Neural cell (in vitro differentiated cells): ENCODE measurements around the gene IGFBP7. TPM values are rescaled to one million over a fixed set of nuclear protein-coding genes. Genes with fewer than 3 reads are reported as not detected.

ENCODE experiments used
- H2AFZ ChIP-seq: fragments of 200-600, 300-800 bp; sonication (generic), shearing (Covaris generic); 2 replicates; pipeline ENCODE4 v1.6.0; 2014; ENCODE audit warnings: low read depth, mild to moderate bottlenecking, antibody characterized with exemption, low read length, moderate library complexity
- H3F3A ChIP-seq: fragments of 200-600 bp; shearing (Covaris generic); 2 replicates; pipeline ENCODE4 v1.6.1; 2016; ENCODE audit warnings: mild to moderate bottlenecking, moderate library complexity, mixed read lengths, antibody characterized with exemption, low read length; ENCODE audit not compliant: insufficient read depth, poor library complexity, severe bottlenecking
- H3K27ac ChIP-seq: fragments of 200-600, 300-800 bp; sonication (generic), shearing (Covaris generic); 2 replicates; pipeline ENCODE4 v1.5.1; 2014; ENCODE audit warnings: mild to moderate bottlenecking, low read length, moderate library complexity
- H3K27me3 ChIP-seq: fragments of 300-800, 200-600 bp; sonication (generic), shearing (Covaris generic); 2 replicates; pipeline ENCODE4 v1.6.0; 2014; ENCODE audit warnings: mild to moderate bottlenecking, low read depth, low read length, moderate library complexity; ENCODE audit not compliant: insufficient read depth
- H3K36me3 ChIP-seq: fragments of 300-800, 200-600 bp; sonication (generic), shearing (Covaris generic); 2 replicates; pipeline ENCODE4 v1.5.1; 2014; ENCODE audit warnings: mild to moderate bottlenecking, antibody characterized with exemption, low read length, moderate library complexity; ENCODE audit not compliant: insufficient read depth
- H3K4me2 ChIP-seq: fragments of 300-800, 200-600 bp; sonication (generic), shearing (Covaris generic); 2 replicates; pipeline ENCODE4 v1.6.0; 2014; ENCODE audit warnings: mild to moderate bottlenecking, low read length
- H3K4me3 ChIP-seq: fragments of 300-800, 200-600 bp; sonication (generic), shearing (Covaris generic); 2 replicates; pipeline ENCODE4 v1.5.1; 2014; ENCODE audit warnings: mild to moderate bottlenecking, low read length, moderate library complexity
- H3K79me2 ChIP-seq: fragments of 200-600 bp; shearing (Covaris generic); replicated peaks from 2 replicates; pipeline ENCODE4 v1.6.0; 2014; ENCODE audit warnings: mild to moderate bottlenecking, low read length, moderate library complexity; ENCODE audit not compliant: insufficient read depth
- H3K9ac ChIP-seq: fragments of 300-800, 200-600 bp; sonication (generic), shearing (Covaris generic); 2 replicates; pipeline ENCODE4 v1.6.1; 2016; ENCODE audit warnings: mild to moderate bottlenecking, low read length, mixed read lengths
- H3K9me2 ChIP-seq: fragments of 200-600 bp; shearing (Covaris generic); 2 replicates; pipeline ENCODE4 v1.6.1; 2016; ENCODE audit warnings: mild to moderate bottlenecking, low read length, mixed read lengths; ENCODE audit not compliant: insufficient read depth
- H3K9me3 ChIP-seq: fragments of 200-600, 300-800 bp; sonication (generic), shearing (Covaris generic); 2 replicates; pipeline ENCODE4 v1.6.1; 2016; ENCODE audit warnings: mild to moderate bottlenecking, mixed run types, low read length, moderate library complexity, mixed read lengths
- H4K20me1 ChIP-seq: fragments of 200-600 bp; shearing (Covaris generic); 2 replicates; pipeline ENCODE4 v1.6.1; 2016; ENCODE audit warnings: mild to moderate bottlenecking, mixed run types; ENCODE audit not compliant: insufficient read depth
- CTCF ChIP-seq: fragments of 450-650 bp; IDR thresholded peaks from 2 replicates; pipeline ENCODE4 v1.5.1; 2014; ENCODE audit warnings: antibody characterized with exemption, mild to moderate bottlenecking, moderate library complexity; ENCODE audit not compliant: poor library complexity, severe bottlenecking
- EP300 ChIP-seq: fragments of 450-650 bp; conservative IDR thresholded peaks from 2 replicates; pipeline ENCODE4 v1.6.1; 2014; ENCODE audit warnings: antibody characterized with exemption, mild to moderate bottlenecking, moderate library complexity; ENCODE audit not compliant: poor library complexity, severe bottlenecking
- EZH2 ChIP-seq: fragments of 200-600, 300-800 bp; shearing (Covaris generic), sonication (generic); IDR thresholded peaks from 2 replicates; pipeline ENCODE4 v1.6.1; 2014; ENCODE audit warnings: antibody characterized with exemption, low read length, borderline replicate concordance, mild to moderate bottlenecking; ENCODE audit not compliant: insufficient read depth, poor library complexity, severe bottlenecking
- MXI1 ChIP-seq: fragments of 450-650 bp; conservative IDR thresholded peaks from 2 replicates; pipeline ENCODE4 v1.6.1; 2014; ENCODE audit warnings: antibody characterized with exemption, mild to moderate bottlenecking; ENCODE audit not compliant: poor library complexity, severe bottlenecking
- RAD21 ChIP-seq: fragments of 450-650 bp; conservative IDR thresholded peaks from 2 replicates; pipeline ENCODE4 v1.6.1; 2014; ENCODE audit warnings: antibody characterized with exemption, mild to moderate bottlenecking, moderate library complexity
- REST ChIP-seq: IDR thresholded peaks from 2 replicates; pipeline ENCODE4 v1.6.1; 2012; ENCODE audit warnings: borderline replicate concordance
- SMC3 ChIP-seq: fragments of 450-650 bp; conservative IDR thresholded peaks from 2 replicates; pipeline ENCODE4 v1.6.1; 2014; ENCODE audit warnings: antibody characterized with exemption, mild to moderate bottlenecking, moderate library complexity; ENCODE audit not compliant: poor library complexity
- TAF1 ChIP-seq: IDR thresholded peaks from 2 replicates; pipeline ENCODE4 v1.6.1; 2012; ENCODE audit warnings: low read depth
- polyA plus RNA-seq: library from polyadenylated mRNA; depleted of rRNA; stranded (reverse); fragments of >200 nt; gene quantifications from 2 replicates; pipeline ENCODE4 v1.2.3, GENCODE V29; 2014

IGFBP7 gene
- polyA plus RNA-seq, 1 donor from 2014 or later = 0.33 TPM

DNA sequence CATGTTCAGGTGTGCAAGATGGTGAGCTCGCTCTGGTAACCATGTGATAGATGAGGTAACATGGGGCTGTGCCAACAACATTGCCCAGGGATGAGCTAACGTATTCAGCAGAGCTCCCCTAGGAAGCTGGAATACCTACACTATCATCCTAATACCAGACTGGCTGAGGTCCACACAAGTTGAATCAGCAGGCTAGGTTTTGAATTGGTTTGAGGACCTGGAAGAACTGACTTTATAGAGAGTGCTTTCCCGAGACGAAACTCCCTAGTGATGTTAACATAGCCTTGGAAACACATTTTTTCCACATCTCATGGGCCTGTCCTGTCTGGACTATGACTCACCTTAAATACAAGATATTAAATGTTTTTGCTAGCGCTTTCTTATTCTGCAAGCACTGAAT, 56.7 kb downstream of the IGFBP7 start:
- Histone ChIP-seq H3K4me3 (no peak overlapping the region), H4K20me1 (no peaks in the 10 kb centered on the region), H3K4me2 (no peak overlapping the region), H3K36me3 (no peaks in the 10 kb centered on the region), H3K27ac (no peak overlapping the region), H3K9me2 (no peaks in the 10 kb centered on the region), H3K9me3 (no peaks in the 10 kb centered on the region), H3K9ac (no peak overlapping the region), H3K79me2 (no peaks in the 10 kb centered on the region), H3K27me3 (no peaks in the 10 kb centered on the region), H3F3A (no peaks in the 10 kb centered on the region), H2AFZ (no peak overlapping the region)
- no peak for TF ChIP-seq RAD21
- no peak for TF ChIP-seq TAF1
- no peak for TF ChIP-seq SMC3
- no peak for TF ChIP-seq EP300
- no peak for TF ChIP-seq REST
- TF ChIP-seq EZH2 = no peak
- no peak for TF ChIP-seq CTCF
- TF ChIP-seq MXI1 = no peak

- Histone ChIP-seq H3K27ac (no peak overlapping the region), H3K4me3 (no peak overlapping the region), H2AFZ (no peak overlapping the region), H3K9me3 (no peaks in the 10 kb centered on the region), H3K36me3 (no peaks in the 10 kb centered on the region), H3K27me3 (no peaks in the 10 kb centered on the region), H3K79me2 (no peaks in the 10 kb centered on the region), H4K20me1 (no peaks in the 10 kb centered on the region), H3F3A (no peaks in the 10 kb centered on the region), H3K9ac (no peak overlapping the region), H3K4me2 (no peak overlapping the region), H3K9me2 (no peaks in the 10 kb centered on the region)
- no peak for TF ChIP-seq EZH2
Measured at GRCh38 chr4:57051524-57051923, 58.7 kb downstream of the IGFBP7 start.

DNA sequence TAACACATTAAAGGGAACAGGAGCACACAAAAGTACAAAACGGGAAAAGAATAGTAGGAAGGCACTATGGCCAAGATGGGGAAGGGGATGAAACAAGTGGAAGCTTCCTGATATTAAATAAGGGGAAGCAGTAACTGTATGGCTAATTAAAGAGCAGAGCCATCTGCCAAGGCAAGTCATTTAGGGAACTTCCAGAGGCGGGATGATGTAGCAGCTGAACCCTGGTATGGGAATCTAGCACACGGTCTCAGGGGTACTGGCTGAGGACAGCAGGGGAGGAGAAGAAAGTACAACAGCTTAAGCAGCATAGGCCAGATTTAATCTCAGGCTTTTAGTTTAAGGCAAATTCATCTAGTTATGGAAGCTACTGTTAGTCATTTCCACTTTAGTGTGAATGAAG, 59.1 kb downstream of the IGFBP7 start:
- H3K79me2 ChIP-seq = no peaks in the 10 kb centered on the region
- H3F3A ChIP-seq = no peaks in the 10 kb centered on the region
- H3K4me3 ChIP-seq = no peak overlapping the region
- TF ChIP-seq SMC3 (no peak), RAD21 (no peak), CTCF (no peak), TAF1 (no peak), EZH2 (no peak), MXI1 (no peak), REST (no peak), EP300 (no peak)
- no peak overlapping the region for H2AFZ ChIP-seq
- no peaks in the 10 kb centered on the region for H3K9me2 ChIP-seq
- no peaks in the 10 kb centered on the region for H3K9me3 ChIP-seq
- H3K27ac ChIP-seq = no peak overlapping the region
- no peaks in the 10 kb centered on the region for H3K27me3 ChIP-seq
- no peaks in the 10 kb centered on the region for H4K20me1 ChIP-seq
- H3K36me3 ChIP-seq = no peaks in the 10 kb centered on the region
- no peak overlapping the region for H3K4me2 ChIP-seq
- no peak overlapping the region for H3K9ac ChIP-seq
